HCT116 (cell line): ENCODE measurements around the gene TLR3. TPM values are rescaled to one million over a fixed set of nuclear protein-coding genes. Genes with fewer than 3 reads are reported as not detected.

ENCODE experiments used
- ATAC-seq: fragments of 200-7000 bp; cut with Tn5 transposase; 2 replicates; pipeline ENCODE4 v1.9.1; 2020; ENCODE audit warnings: mild to moderate bottlenecking, moderate library complexity
- BruUV-seq: library from RNA; stranded (reverse); fragments of 400-500 nt; replicated peaks from 2 replicates; lab custom pipeline; 2021; lab: Mats Ljungman, UMichigan
- CTCF ChIA-PET: fragments of 300-600 bp; sonication (Branson Sonifier 250); formaldehyde crosslinking; loops from one replicate; lab custom pipeline; 2021; ENCODE audit warnings: antibody characterized with exemption; lab: Charles Lee
- POLR2A ChIA-PET: fragments of 300-600, 350-600 bp; sonication (Branson Sonifier 250); formaldehyde crosslinking; loops from one replicate; lab custom pipeline; 2021; ENCODE audit warnings: antibody characterized with exemption; lab: Charles Lee
- RAD21 ChIA-PET, 2 experiments: fragments of 300-600 bp; sonication (Branson Sonifier 250); formaldehyde crosslinking; loops; one replicate each; lab custom pipeline; 2023; ENCODE audit warnings: low total read pairs in 2 of 2; ENCODE audit not compliant: uncharacterized antibody in 2 of 2, unreplicated experiment in 2 of 2, low non-redundant PET in 1 of 2; lab: Charles Lee
- DNase-seq: peaks from one replicate; pipeline ENCODE4 v3.0.0-alpha.2; 2010; ENCODE audit warnings: low read depth, low spot score
- H2AFZ ChIP-seq: fragments of 200-600 bp; shearing (Covaris generic), sonication (generic); 2 replicates; pipeline ENCODE4 v1.6.1; 2017; ENCODE audit warnings: low read depth, mixed run types, mixed read lengths, antibody characterized with exemption, low read length; ENCODE audit not compliant: poor library complexity, severe bottlenecking
- H3K27ac ChIP-seq: 2 replicates; pipeline ENCODE4 v1.5.1; 2012; ENCODE audit warnings: low read depth, low read length
- H3K27me3 ChIP-seq: fragments of 200-600 bp; sonication (generic); 2 replicates; pipeline ENCODE4 v1.6.1; 2016; ENCODE audit warnings: mixed run types, low read length, mixed read lengths; ENCODE audit not compliant: insufficient read depth
- H3K36me3 ChIP-seq, 2 experiments: fragments of 200-500 bp in 1 of 2; fragments of 200-600 bp in 1 of 2; sonication (Bioruptor generic) in 1 of 2; sonication (generic) in 1 of 2; 2 replicates each; pipeline versions ENCODE4 v1.5.1 to v1.6.1; 2014 to 2016; ENCODE audit warnings: low read length in 2 of 2, inconsistent platforms in 1 of 2, mixed read lengths in 1 of 2, mixed run types in 1 of 2; ENCODE audit not compliant: insufficient read depth in 2 of 2, control insufficient read depth in 1 of 2
- H3K4me1 ChIP-seq, 2 experiments: fragments of 200-600 bp in 1 of 2; sonication (generic) in 1 of 2; 2 replicates each; pipeline versions ENCODE4 v1.5.1 to v1.6.1; 2012 to 2017; ENCODE audit warnings: low read length in 2 of 2, inconsistent platforms in 1 of 2, mild to moderate bottlenecking in 1 of 2, mixed read lengths in 1 of 2, mixed run types in 1 of 2, moderate library complexity in 1 of 2; ENCODE audit not compliant: insufficient read depth in 2 of 2, control insufficient read depth in 1 of 2
- H3K4me2 ChIP-seq: fragments of 200-600 bp; sonication (generic); 2 replicates; pipeline ENCODE4 v1.6.1; 2017; ENCODE audit warnings: mixed run types, low read length, mixed read lengths
- H3K4me3 ChIP-seq, 2 experiments: fragments of 200-600 bp in 1 of 2; sonication (generic) in 1 of 2; replicated peaks in 1 of 2; 2 replicates each; pipeline ENCODE4 v1.5.1; 2011 to 2016; ENCODE audit warnings: low read length in 2 of 2, control low read depth in 1 of 2, low read depth in 1 of 2, mild to moderate bottlenecking in 1 of 2, mixed read lengths in 1 of 2, mixed run types in 1 of 2
- H3K79me2 ChIP-seq: fragments of 200-600 bp; sonication (generic); 2 replicates; pipeline ENCODE4 v1.6.1; 2017; ENCODE audit warnings: mild to moderate bottlenecking, mixed run types, low read length, moderate library complexity, mixed read lengths; ENCODE audit not compliant: insufficient read depth
- H3K9ac ChIP-seq: fragments of 200-600 bp; sonication (generic); 2 replicates; pipeline ENCODE4 v1.6.1; 2016; ENCODE audit warnings: low read length, mixed read lengths
- H3K9me2 ChIP-seq: fragments of 200-600 bp; sonication (generic), shearing (Covaris generic); 2 replicates; pipeline ENCODE4 v1.6.1; 2017; ENCODE audit warnings: mixed run types, mild to moderate bottlenecking, moderate library complexity; ENCODE audit not compliant: insufficient read depth
- H3K9me3 ChIP-seq, 2 experiments: fragments of 200-500 bp in 1 of 2; fragments of 200-600 bp in 1 of 2; sonication (Bioruptor generic) in 1 of 2; sonication (generic) in 1 of 2; 2 replicates each; pipeline ENCODE4 v1.6.1; 2014 to 2017; ENCODE audit warnings: low read length in 2 of 2, mixed read lengths in 2 of 2, inconsistent platforms in 1 of 2, low read depth in 1 of 2, mild to moderate bottlenecking in 1 of 2, mixed run types in 1 of 2, moderate library complexity in 1 of 2; ENCODE audit not compliant: control insufficient read depth in 1 of 2, insufficient read depth in 1 of 2
- H4K20me1 ChIP-seq: fragments of 200-600 bp; sonication (generic), shearing (Covaris generic); 2 replicates; pipeline ENCODE4 v1.6.1; 2017; ENCODE audit warnings: mixed run types, mild to moderate bottlenecking, moderate library complexity; ENCODE audit not compliant: insufficient read depth
- ATF3 ChIP-seq: IDR thresholded peaks from 2 replicates; pipeline ENCODE4 v1.6.1; 2012
- CTCF ChIP-seq, 3 experiments: fragments of 200-600 bp in 1 of 3; sonication (generic) in 1 of 3; IDR thresholded peaks in 2 of 3; conservative IDR thresholded peaks in 1 of 3; 2 replicates each; pipeline ENCODE4 v1.5.1; 2012 to 2017; ENCODE audit warnings: low read depth in 2 of 3, low read length in 2 of 3, antibody characterized with exemption in 1 of 3, borderline replicate concordance in 1 of 3, control low read depth in 1 of 3, mild to moderate bottlenecking in 1 of 3, mixed read lengths in 1 of 3, mixed run types in 1 of 3, moderate library complexity in 1 of 3; ENCODE audit not compliant: insufficient read depth in 1 of 3
- EGR1 ChIP-seq: IDR thresholded peaks from 2 replicates; pipeline ENCODE4 v1.6.1; 2012; ENCODE audit warnings: low read depth
- ELF1 ChIP-seq: IDR thresholded peaks from 2 replicates; pipeline ENCODE4 v1.6.1; 2012; ENCODE audit warnings: low read depth, borderline replicate concordance
- EZH2 ChIP-seq: fragments of 200-600 bp; sonication (generic); IDR thresholded peaks from 2 replicates; pipeline ENCODE4 v1.6.1; 2017; ENCODE audit warnings: antibody characterized with exemption, mixed run types
- EZH2phosphoT487 ChIP-seq: fragments of 200-600 bp; IDR thresholded peaks from 2 replicates; pipeline ENCODE4 v1.6.1; 2018; ENCODE audit warnings: antibody characterized with exemption, borderline replicate concordance
- JUND ChIP-seq: IDR thresholded peaks from 2 replicates; pipeline ENCODE4 v1.6.1; 2012
- POLR2A ChIP-seq: IDR thresholded peaks from 2 replicates; pipeline ENCODE4 v1.7.0; 2011; ENCODE audit warnings: borderline replicate concordance; ENCODE audit not compliant: insufficient read depth, insufficient read length; ENCODE audit errors: extremely low read depth
- RAD21 ChIP-seq: IDR thresholded peaks from 2 replicates; pipeline ENCODE4 v1.6.1; 2012; ENCODE audit warnings: low read depth, mild to moderate bottlenecking
- SP1 ChIP-seq: IDR thresholded peaks from 2 replicates; pipeline ENCODE4 v1.6.1; 2012; ENCODE audit warnings: low read depth
- SRF ChIP-seq: IDR thresholded peaks from 2 replicates; pipeline ENCODE4 v1.6.1; 2012; ENCODE audit warnings: low read depth
- TCF7L2 ChIP-seq: IDR thresholded peaks from 2 replicates; pipeline ENCODE4 v1.7.0; 2011; ENCODE audit warnings: borderline replicate concordance, inconsistent platforms; ENCODE audit not compliant: insufficient read depth, insufficient read length; ENCODE audit errors: extremely low read depth
- YY1 ChIP-seq: IDR thresholded peaks from 2 replicates; pipeline ENCODE4 v1.6.1; 2011; ENCODE audit warnings: low read length, low read depth, moderate library complexity, mild to moderate bottlenecking; ENCODE audit not compliant: insufficient replicate concordance; ENCODE audit errors: extremely low read depth
- ZBTB33 ChIP-seq: IDR thresholded peaks from 2 replicates; pipeline ENCODE4 v1.6.1; 2011; ENCODE audit warnings: mild to moderate bottlenecking, low read length, moderate library complexity; ENCODE audit not compliant: insufficient replicate concordance; ENCODE audit errors: extremely low read depth
- ZNF274 ChIP-seq: fragments of 200-500 bp; sonication (Bioruptor generic); IDR thresholded peaks from 2 replicates; pipeline ENCODE4 v1.6.1; 2014; ENCODE audit warnings: mild to moderate bottlenecking, low read depth, low read length, inconsistent platforms
- intact Hi-C: fragments of 100-400 bp; cut with micrococcal nuclease; formaldehyde crosslinking; loops from 2 replicates; pipeline ENCODE4 v1.10.0; 2022
- total RNA-seq: library from RNA; stranded (reverse); gene quantifications from one replicate; pipeline ENCODE4 v1.2.1, GENCODE V29; 2021; ENCODE audit not compliant: unreplicated experiment

The TLR3 gene
- total RNA-seq, 1 experiment from 2014 or later = 1.3 TPM

GRCh38 chr4:186039697-186040096 is 29.3 kb upstream of the TLR3 start:
- CTCF ChIA-PET = interaction anchor here (1.1 kb wide), 1 partner anchor 399 kb away, joined by 7 read pairs; no protein-coding TSS in a partner anchor
- POLR2A ChIA-PET = no interaction called here
- RAD21 ChIA-PET = no interaction called here
- Histone ChIP-seq H3K27ac (no peak overlapping the region), H3K79me2 (no peaks in the 10 kb centered on the region), H2AFZ (no peak overlapping the region), H3K4me3 (no peak overlapping the region), H3K9ac (no peak overlapping the region), H3K27me3 (peaks cover 5% of the 10 kb centered on the region), H3K9me2 (no peaks in the 10 kb centered on the region), H3K4me1 (no peaks in the 10 kb centered on the region), H4K20me1 (no peaks in the 10 kb centered on the region), H3K36me3 (no peaks in the 10 kb centered on the region), H3K4me2 (no peak overlapping the region), H3K9me3 (peaks cover 6% of the 10 kb centered on the region in 2 experiments; a peak in 2 of 4 replicates)
- ATAC-seq (no peak), DNase-seq (no peak)
- BruUV-seq = no TSS peak
- intact Hi-C loops = loop anchor here (5.0 kb wide), 2 partner anchors 567 to 1292 kb away; partner anchors contain the start of gene CCDC110
- TF ChIP-seq ZNF274 (no peak), YY1 (no peak), EGR1 (no peak), EZH2 (no peak), ZBTB33 (no peak), TCF7L2 (no peak)

GRCh38 chr4:186040316-186040715 is 28.6 kb upstream of the TLR3 start:
- Histone ChIP-seq H2AFZ (no peak overlapping the region), H3K4me3 (no peak overlapping the region), H3K9me2 (no peaks in the 10 kb centered on the region), H3K4me1 (no peaks in the 10 kb centered on the region), H3K36me3 (no peaks in the 10 kb centered on the region), H3K79me2 (no peaks in the 10 kb centered on the region), H3K4me2 (no peak overlapping the region), H4K20me1 (no peaks in the 10 kb centered on the region), H3K27me3 (peaks cover 5% of the 10 kb centered on the region), H3K9ac (no peak overlapping the region), H3K9me3 (peaks cover 0 to under 1% of the 10 kb centered on the region in 2 experiments; a peak in 1 of 4 replicates), H3K27ac (no peak overlapping the region)
- RAD21 ChIA-PET = no interaction called here
- no TSS peak for BruUV-seq
- intact Hi-C loops = no loop called here
- CTCF ChIA-PET = interaction anchor here (0.7 to 1.1 kb wide), 2 partner anchors 163 to 400 kb away, joined by 3 to 7 read pairs; no protein-coding TSS in a partner anchor
- POLR2A ChIA-PET = no interaction called here
- no peak for ATAC-seq
- DNase-seq = no peak
- TF ChIP-seq CTCF (IDR thresholded peaks at IDR 0.05 in 2 of 3, conservative IDR thresholded peaks at IDR 0.05 in 1 of 3; ENCODE audit: borderline replicate concordance in 1 of 3, insufficient read depth in 1 of 3, low read depth in 2 of 3, low read length in 2 of 3) (no peak), ATF3 (no peak), EZH2 (no peak), YY1 (no peak), RAD21 (no peak), ELF1 (no peak), POLR2A (no peak), JUND (no peak), SRF (no peak), SP1 (no peak), TCF7L2 (no peak), EZH2phosphoT487 (no peak), EGR1 (no peak)
